ENCODE results near the gene ANO6.
"Not testable (repeated sequence)": the region's sequence is repeated elsewhere in the genome, so short reads cannot be mapped to it uniquely, and the experiment has no call there.

ANO6 gene

GRCh38 chr12:45215419-45216229 lies at the start of gene ANO6:
Gene ANO6, plus strand, starts transcription at chr12:45216095. Its CDS starts 227 bp downstream, at chr12:45216322.
- peak; percentile 38 for TF ChIP-seq CTCF (conservative IDR thresholded peaks at IDR 0.05)
- TF ChIP-seq ZFX (IDR thresholded peaks at IDR 0.05) = no peak
- H3K27ac ChIP-seq = peak within 1 kb of the TSS; percentile 89

- H3K27ac ChIP-seq = no peak overlapping the region
- TF ChIP-seq ZFX (IDR thresholded peaks at IDR 0.05) (no peak), CTCF (conservative IDR thresholded peaks at IDR 0.05) (no peak)
Observed at GRCh38 chr12:45168976-45169375, 46.9 kb upstream of the ANO6 start.

- no peak overlapping the region for H3K27ac ChIP-seq
- TF ChIP-seq CTCF (conservative IDR thresholded peaks at IDR 0.05) (peak; percentile 95), ZFX (IDR thresholded peaks at IDR 0.05) (no peak)
Observed at GRCh38 chr12:45170456-45171042, 45.3 kb upstream of the ANO6 start.

GRCh38 chr12:45173293-45173692 lies 42.6 kb upstream of the ANO6 start:
- H3K27ac ChIP-seq = not testable (repeated sequence)
- TF ChIP-seq CTCF (conservative IDR thresholded peaks at IDR 0.05) = peak; percentile 55

- no peak for TF ChIP-seq CTCF (conservative IDR thresholded peaks at IDR 0.05)
- TF ChIP-seq ZFX (IDR thresholded peaks at IDR 0.05) = no peak
- H3K27ac ChIP-seq = no peak overlapping the region
Observed at GRCh38 chr12:45174595-45174994, 41.3 kb upstream of the ANO6 start.

GRCh38 chr12:45178771-45179170 lies 37.1 kb upstream of the ANO6 start:
- no peak for TF ChIP-seq CTCF (conservative IDR thresholded peaks at IDR 0.05)
- no peak for TF ChIP-seq ZFX (IDR thresholded peaks at IDR 0.05)
- no peak overlapping the region for H3K27ac ChIP-seq

GRCh38 chr12:45182511-45182910 lies 33.4 kb upstream of the ANO6 start:
- no peak overlapping the region for H3K27ac ChIP-seq
- TF ChIP-seq CTCF (conservative IDR thresholded peaks at IDR 0.05) (no peak), ZFX (IDR thresholded peaks at IDR 0.05) (no peak)
